ENCODE results near the gene SETDB1.
A peak's percentile ranks its signal among the peaks of the same experiment; 100 is the strongest.

The SETDB1 gene

GRCh38 chr1:151006327-151007052 is 80.3 kb downstream of the SETDB1 start, which contains the start of gene MINDY1:
TSS of gene MINDY1 (minus strand) at chr1:151006902. CDS start at chr1:151002617, 4,285 bp downstream.
- peak; percentile 78 for DNase-seq

GRCh38 chr1:151007853-151008243 is 81.7 kb downstream of the SETDB1 start:
- DNase-seq = no peak

GRCh38 chr1:151008244-151009205 is 82.4 kb downstream of the SETDB1 start, which contains the start of gene PRUNE1:
TSS of gene PRUNE1 (plus strand) at chr1:151008449. CDS start at chr1:151008633, 184 bp downstream.
- DNase-seq = peak; percentile 91

GRCh38 chr1:151009206-151009587 is 83.0 kb downstream of the SETDB1 start:
- no peak for DNase-seq

GRCh38 chr1:151009674-151010345 is 83.6 kb downstream of the SETDB1 start:
- no peak for DNase-seq

GRCh38 chr1:151010346-151010726 is 84.2 kb downstream of the SETDB1 start:
- DNase-seq = no peak

GRCh38 chr1:151011154-151011850 is 85.1 kb downstream of the SETDB1 start:
- DNase-seq = no peak

GRCh38 chr1:151012684-151013471 is 86.7 kb downstream of the SETDB1 start:
- no peak for DNase-seq

- peak; percentile 32 for DNase-seq
Observed at GRCh38 chr1:151013518-151013917, 87.4 kb downstream of the SETDB1 start.
